Neural crest cell (in vitro differentiated cells): ENCODE data around the gene BMP4. TPM values are rescaled to one million over a fixed set of nuclear protein-coding genes. Genes with fewer than 3 reads are reported as not detected.

ENCODE experiments used
- DNase-seq: peaks from one replicate; pipeline ENCODE4 v3.0.0; 2021; ENCODE audit warnings: low read depth, mixed read lengths, low spot score
- H3K27ac Mint-ChIP-seq: one replicate; pipeline ENCODE4 v1.8.0; 2021; ENCODE audit warnings: mild to moderate bottlenecking, mixed read lengths; ENCODE audit not compliant: unreplicated experiment
- H3K27me3 Mint-ChIP-seq: 2 replicates; pipeline ENCODE4 v1.8.0; 2021; ENCODE audit warnings: low read depth, mild to moderate bottlenecking, mixed read lengths
- H3K36me3 Mint-ChIP-seq: 2 replicates; pipeline ENCODE4 v1.8.0; 2021; ENCODE audit warnings: low read depth, mild to moderate bottlenecking, mixed read lengths
- H3K4me1 Mint-ChIP-seq: 2 replicates; pipeline ENCODE4 v1.8.0; 2021; ENCODE audit warnings: mixed read lengths
- H3K4me3 Mint-ChIP-seq: one replicate; pipeline ENCODE4 v1.8.0; 2021; ENCODE audit warnings: mild to moderate bottlenecking, mixed read lengths
- H3K9me3 Mint-ChIP-seq: 2 replicates; pipeline ENCODE4 v1.8.0; 2021; ENCODE audit warnings: mixed read lengths
- CTCF ChIP-seq: fragments of 200-600 bp; sonication (generic); conservative IDR thresholded peaks from 2 replicates; pipeline ENCODE4 v1.5.0; 2021; ENCODE audit warnings: antibody characterized with exemption, mild to moderate bottlenecking
- long read RNA-seq: library from polyadenylated mRNA; unstranded; transcript quantifications from one replicate; pipeline ENCODE4 v2.0.0, GENCODE V29; 2020
- total RNA-seq: library from RNA; stranded (reverse); gene quantifications from 2 replicates; pipeline ENCODE4 v1.2.1, GENCODE V29; 2021

Gene BMP4
- total RNA-seq: 1.1 and 1.3 TPM in 2 replicates
- long read RNA-seq, partial matches to known transcripts: 0 of 1 reads
- long read RNA-seq, other reads (novel, unspliced or antisense): 0 of 1 reads

- no peak for TF ChIP-seq CTCF
These were observed at the start of gene BMP4 for GRCh38 chr14:53956427-53957201. TSS of gene BMP4 (minus strand) at chr14:53956825. CDS start at chr14:53952222, 4,603 bp downstream.

GRCh38 chr14:54003064-54003463 is 46.4 kb upstream of the BMP4 start:
- no peak for TF ChIP-seq CTCF
- Mint-ChIP-seq H3K4me1 (no peaks in the 10 kb centered on the region), H3K4me3 (no peak overlapping the region), H3K36me3 (no peaks in the 10 kb centered on the region), H3K9me3 (peaks cover 3% of the 10 kb centered on the region), H3K27me3 (no peaks in the 10 kb centered on the region), H3K27ac (no peak overlapping the region)
- DNase-seq: no peak

More at GRCh38 chr14:53956427-53957201, at the start of gene BMP4:
- peaks cover 97% of the 10 kb centered on the region for H3K27me3 Mint-ChIP-seq
- no peak for DNase-seq
- no peaks in the 10 kb centered on the region for H3K9me3 Mint-ChIP-seq
- no peak within 1 kb of the TSS for H3K27ac Mint-ChIP-seq
- peak within 1 kb of the TSS; percentile 92 for H3K4me3 Mint-ChIP-seq
- H3K4me1 Mint-ChIP-seq: peaks cover 42% of the 10 kb centered on the region
- no peaks in the 10 kb centered on the region for H3K36me3 Mint-ChIP-seq

DNA sequence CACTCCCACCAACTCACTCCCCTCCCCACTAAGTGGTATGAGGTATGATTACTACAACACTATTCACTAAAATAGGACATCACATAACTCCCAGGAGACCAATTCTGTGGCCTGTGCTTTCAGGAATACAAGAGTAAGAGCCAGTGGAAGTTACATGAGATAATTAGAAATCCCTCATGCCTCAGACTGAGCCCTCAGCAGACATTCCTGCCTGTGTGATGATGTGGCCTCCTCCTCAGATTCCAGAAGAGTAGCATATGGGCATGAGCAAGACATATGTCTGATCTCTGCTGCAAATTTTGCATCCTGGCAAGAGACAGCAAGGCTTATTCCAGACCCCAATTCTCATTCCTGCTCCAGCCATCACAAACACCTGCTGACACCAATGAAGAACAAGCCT is 46.0 kb upstream of the BMP4 start:
- TF ChIP-seq CTCF: no peak
- Mint-ChIP-seq H3K36me3 (no peaks in the 10 kb centered on the region), H3K27ac (no peak overlapping the region)

GRCh38 chr14:54001189-54001878 is 44.7 kb upstream of the BMP4 start:
- H3K4me3 Mint-ChIP-seq: no peak overlapping the region
- no peak for DNase-seq
- H3K4me1 Mint-ChIP-seq: no peaks in the 10 kb centered on the region
- peaks cover 3% of the 10 kb centered on the region for H3K9me3 Mint-ChIP-seq
- H3K36me3 Mint-ChIP-seq: no peaks in the 10 kb centered on the region
- H3K27me3 Mint-ChIP-seq: no peaks in the 10 kb centered on the region
- peak; percentile 26 for TF ChIP-seq CTCF
- no peak overlapping the region for H3K27ac Mint-ChIP-seq

More for the DNA sequence above, 46.0 kb upstream of the BMP4 start:
- Mint-ChIP-seq H3K27me3 (no peaks in the 10 kb centered on the region), H3K9me3 (peaks cover 3% of the 10 kb centered on the region), H3K4me3 (no peak overlapping the region), H3K4me1 (no peaks in the 10 kb centered on the region)
- no peak for DNase-seq

DNA sequence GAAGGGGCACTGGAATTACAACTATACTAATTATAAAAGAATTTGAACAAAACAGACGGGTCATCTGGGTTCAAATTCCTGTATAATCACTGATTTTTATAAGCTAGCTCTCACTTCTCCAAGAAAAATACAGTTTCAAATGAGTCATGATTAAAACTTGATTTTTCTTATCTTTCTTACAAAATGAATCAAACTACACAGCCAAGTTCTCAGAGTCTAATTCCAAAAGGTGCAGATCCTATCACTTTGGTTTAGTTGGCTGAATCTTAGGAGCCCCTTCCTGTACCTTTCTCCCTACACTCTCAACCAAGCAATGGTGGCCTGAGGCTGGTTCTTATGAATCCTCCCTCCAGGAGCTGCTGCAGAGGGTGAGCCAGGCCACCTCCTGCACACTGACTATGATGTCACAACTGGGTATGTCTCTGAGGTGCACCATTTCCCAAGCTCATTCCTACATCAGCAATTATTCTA is 43.8 kb upstream of the BMP4 start:
- no peak overlapping the region for H3K4me3 Mint-ChIP-seq
- DNase-seq: no peak
- H3K27ac Mint-ChIP-seq: no peak overlapping the region
- H3K36me3 Mint-ChIP-seq: no peaks in the 10 kb centered on the region
- H3K27me3 Mint-ChIP-seq: no peaks in the 10 kb centered on the region
- TF ChIP-seq CTCF: no peak
- H3K9me3 Mint-ChIP-seq: no peaks in the 10 kb centered on the region
- H3K4me1 Mint-ChIP-seq: no peaks in the 10 kb centered on the region
